Progenitor cell of endocrine pancreas (in vitro differentiated cells): ENCODE results near the gene TRAPPC8. TPM values are rescaled to one million over a fixed set of nuclear protein-coding genes. Genes with fewer than 3 reads are reported as not detected.
"Not testable (repeated sequence)": the region's sequence is repeated elsewhere in the genome, so short reads cannot be mapped to it uniquely, and the experiment has no call there.

Source experiments
- DNase-seq: peaks from one replicate; pipeline ENCODE4 v3.0.0; 2021; ENCODE audit warnings: low spot score; ENCODE audit not compliant: unreplicated experiment
- H3K27ac Mint-ChIP-seq: 2 replicates; pipeline ENCODE4 v1.8.0; 2021; ENCODE audit warnings: mild to moderate bottlenecking, moderate library complexity, mixed read lengths
- H3K27me3 Mint-ChIP-seq: 2 replicates; pipeline ENCODE4 v1.8.0; 2021; ENCODE audit warnings: mixed read lengths
- H3K36me3 Mint-ChIP-seq: 2 replicates; pipeline ENCODE4 v1.8.0; 2022; ENCODE audit warnings: mixed read lengths; ENCODE audit not compliant: insufficient read depth
- H3K4me1 Mint-ChIP-seq: 2 replicates; pipeline ENCODE4 v1.8.0; 2021; ENCODE audit warnings: low read depth, mixed read lengths
- H3K4me3 Mint-ChIP-seq: 2 replicates; pipeline ENCODE4 v1.8.0; 2021; ENCODE audit warnings: low read depth, mild to moderate bottlenecking, moderate library complexity, mixed read lengths
- H3K9me3 Mint-ChIP-seq: 2 replicates; pipeline ENCODE4 v1.8.0; 2021; ENCODE audit warnings: low read depth, mixed read lengths
- total RNA-seq: library from RNA; stranded (reverse); gene quantifications from 2 replicates; pipeline ENCODE4 v1.2.1, GENCODE V29; 2021
- TF ChIP-seq, protein P1 (sequence below): fragments of 200-600 bp; sonication (generic); IDR thresholded peaks from one replicate; pipeline ENCODE4 v1.5.0; 2021; ENCODE audit warnings: antibody characterized with exemption, mild to moderate bottlenecking; ENCODE audit not compliant: unreplicated experiment

The TRAPPC8 gene
- total RNA-seq, 1 donor from 2014 or later = 39.8 TPM

DNA sequence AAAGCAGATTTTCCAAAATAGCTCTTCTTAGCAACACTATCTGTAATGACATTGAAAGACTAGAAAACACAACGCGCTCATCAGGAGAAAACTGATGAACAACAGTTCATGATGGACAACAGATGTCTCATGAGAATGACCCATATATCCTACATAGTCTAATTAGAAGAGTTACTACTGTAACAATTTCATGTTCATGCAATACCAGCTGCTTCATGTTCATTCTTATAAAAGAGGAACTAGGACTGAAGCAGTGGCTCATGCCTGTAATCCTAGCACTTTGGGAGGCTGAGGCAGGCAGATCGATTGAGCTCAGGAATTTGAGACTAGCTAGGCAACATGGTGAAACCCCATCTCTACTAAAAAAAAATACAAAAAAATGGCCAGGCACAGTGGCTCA lies 22.7 kb downstream of the TRAPPC8 start:
- Mint-ChIP-seq H3K9me3 (no peaks in the 10 kb centered on the region), H3K4me1 (no peaks in the 10 kb centered on the region), H3K4me3 (no peak overlapping the region), H3K36me3 (peaks cover 18% of the 10 kb centered on the region), H3K27me3 (no peaks in the 10 kb centered on the region), H3K27ac (no peak overlapping the region)
- no peak for DNase-seq
- TF ChIP-seq, protein P1, sequence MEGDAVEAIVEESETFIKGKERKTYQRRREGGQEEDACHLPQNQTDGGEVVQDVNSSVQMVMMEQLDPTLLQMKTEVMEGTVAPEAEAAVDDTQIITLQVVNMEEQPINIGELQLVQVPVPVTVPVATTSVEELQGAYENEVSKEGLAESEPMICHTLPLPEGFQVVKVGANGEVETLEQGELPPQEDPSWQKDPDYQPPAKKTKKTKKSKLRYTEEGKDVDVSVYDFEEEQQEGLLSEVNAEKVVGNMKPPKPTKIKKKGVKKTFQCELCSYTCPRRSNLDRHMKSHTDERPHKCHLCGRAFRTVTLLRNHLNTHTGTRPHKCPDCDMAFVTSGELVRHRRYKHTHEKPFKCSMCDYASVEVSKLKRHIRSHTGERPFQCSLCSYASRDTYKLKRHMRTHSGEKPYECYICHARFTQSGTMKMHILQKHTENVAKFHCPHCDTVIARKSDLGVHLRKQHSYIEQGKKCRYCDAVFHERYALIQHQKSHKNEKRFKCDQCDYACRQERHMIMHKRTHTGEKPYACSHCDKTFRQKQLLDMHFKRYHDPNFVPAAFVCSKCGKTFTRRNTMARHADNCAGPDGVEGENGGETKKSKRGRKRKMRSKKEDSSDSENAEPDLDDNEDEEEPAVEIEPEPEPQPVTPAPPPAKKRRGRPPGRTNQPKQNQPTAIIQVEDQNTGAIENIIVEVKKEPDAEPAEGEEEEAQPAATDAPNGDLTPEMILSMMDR = no peak

DNA sequence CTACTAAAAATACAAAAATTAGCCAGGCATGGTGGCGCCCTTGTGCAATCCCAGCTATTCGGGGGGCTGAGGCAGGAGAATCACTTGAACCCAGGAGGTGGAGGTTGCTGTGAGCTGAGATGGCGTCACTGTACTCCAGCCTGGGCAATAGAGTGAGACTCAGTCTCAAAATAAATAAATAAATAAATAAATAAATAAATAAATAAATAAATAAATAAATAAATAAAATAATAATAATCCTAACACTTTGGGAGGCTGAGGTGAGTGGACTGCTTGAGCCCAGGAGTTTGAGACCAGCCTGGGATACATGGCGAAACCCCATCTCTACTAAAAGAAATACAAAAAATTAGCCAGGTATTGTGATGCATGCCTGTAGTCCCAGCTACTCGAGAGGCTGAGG lies 23.6 kb downstream of the TRAPPC8 start:
- H3K4me1 Mint-ChIP-seq, DNase-seq, H3K27me3 Mint-ChIP-seq, H3K9me3 Mint-ChIP-seq, H3K27ac Mint-ChIP-seq, H3K4me3 Mint-ChIP-seq: not testable (repeated sequence)
- H3K36me3 Mint-ChIP-seq = peaks cover 14% of the 10 kb centered on the region

DNA sequence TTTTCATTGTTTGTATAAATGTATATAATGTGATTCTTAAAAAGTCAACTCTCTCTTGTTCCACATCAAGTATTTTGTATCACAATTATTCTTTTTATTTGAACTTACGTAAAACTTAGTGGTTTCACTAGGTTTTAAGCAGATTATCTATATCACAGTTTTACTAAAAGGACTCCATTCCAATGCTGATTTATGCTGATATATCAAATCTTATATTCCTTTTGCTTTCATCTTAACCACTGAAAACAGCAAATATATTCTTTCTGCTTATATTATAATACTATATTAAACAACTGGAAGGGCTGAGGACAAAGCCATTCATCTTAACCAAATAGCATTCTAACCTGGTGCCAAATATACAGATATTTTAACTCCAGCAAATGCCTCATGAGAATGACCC lies 24.2 kb downstream of the TRAPPC8 start:
- H3K4me3 Mint-ChIP-seq = no peak overlapping the region
- TF ChIP-seq, protein P1 = no peak
- DNase-seq = no peak
- no peaks in the 10 kb centered on the region for H3K9me3 Mint-ChIP-seq
- no peaks in the 10 kb centered on the region for H3K4me1 Mint-ChIP-seq
- H3K27me3 Mint-ChIP-seq = no peaks in the 10 kb centered on the region
- H3K36me3 Mint-ChIP-seq = peaks cover 14% of the 10 kb centered on the region
- no peak overlapping the region for H3K27ac Mint-ChIP-seq

DNA sequence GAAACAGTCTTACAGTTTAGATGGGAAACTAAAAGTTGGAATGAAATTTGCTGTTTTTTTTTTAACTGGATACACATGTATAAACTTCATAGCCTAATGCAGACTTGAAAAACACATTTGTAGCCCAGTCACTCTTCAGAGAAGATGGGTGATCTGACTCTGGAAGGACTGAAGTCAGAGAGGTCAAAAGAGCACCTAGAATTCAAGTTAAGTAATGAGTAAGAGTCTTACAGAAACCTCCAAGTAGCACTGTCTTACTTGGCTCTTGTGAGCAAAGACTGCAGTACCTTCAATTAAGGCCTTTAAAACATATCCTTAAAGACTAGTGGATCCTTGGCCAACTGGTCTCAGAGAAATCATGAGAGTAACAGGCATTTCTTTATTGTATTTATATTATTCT lies 41.9 kb downstream of the TRAPPC8 start:
- TF ChIP-seq, protein P1 = no peak
- H3K36me3 Mint-ChIP-seq = peaks cover 17% of the 10 kb centered on the region
- H3K27me3 Mint-ChIP-seq = no peaks in the 10 kb centered on the region
- no peaks in the 10 kb centered on the region for H3K4me1 Mint-ChIP-seq
- H3K4me3 Mint-ChIP-seq = no peak overlapping the region
- no peaks in the 10 kb centered on the region for H3K9me3 Mint-ChIP-seq
- H3K27ac Mint-ChIP-seq = no peak overlapping the region
- no peak for DNase-seq

DNA sequence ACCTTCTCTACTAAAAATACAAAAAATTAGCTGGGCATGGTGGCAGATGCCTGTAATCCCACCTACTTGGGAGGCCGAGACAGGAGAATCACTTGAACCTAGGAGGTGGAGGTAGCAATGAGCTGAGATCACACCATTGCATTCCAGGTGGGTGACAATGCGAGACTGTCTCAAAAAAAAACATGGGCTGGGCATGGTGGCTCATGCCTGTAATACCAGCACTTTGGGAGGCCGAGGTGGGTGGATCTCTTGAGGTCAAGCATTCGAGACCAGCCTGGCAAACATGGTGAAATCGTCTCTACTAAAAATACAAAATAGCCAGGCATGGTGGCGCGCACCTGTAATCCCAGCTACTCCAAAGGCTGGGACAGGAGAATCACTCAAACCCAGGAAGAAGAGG lies 43.2 kb downstream of the TRAPPC8 start:
- not testable (repeated sequence) for H3K27me3 Mint-ChIP-seq, DNase-seq, H3K4me3 Mint-ChIP-seq, H3K27ac Mint-ChIP-seq, H3K4me1 Mint-ChIP-seq, H3K9me3 Mint-ChIP-seq
- peaks cover 20% of the 10 kb centered on the region for H3K36me3 Mint-ChIP-seq

DNA sequence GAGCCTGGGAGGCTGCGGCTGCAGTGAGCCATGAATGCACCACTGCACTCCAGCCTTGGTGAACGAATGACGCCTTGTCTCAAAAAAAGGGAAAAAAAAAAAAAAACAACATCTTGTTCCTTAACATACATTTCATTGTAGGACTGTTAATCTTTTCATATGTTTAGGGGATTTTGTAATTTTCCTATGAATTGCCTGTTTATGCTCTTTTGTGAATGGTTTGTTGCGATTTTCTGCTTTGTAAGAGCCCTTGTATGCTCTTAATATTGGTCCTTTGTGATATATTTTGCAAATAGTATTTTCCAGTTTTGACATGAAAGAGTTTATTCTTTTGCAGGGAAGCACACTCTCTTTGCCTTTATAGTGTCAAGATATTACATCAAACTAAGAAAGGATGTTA lies 50.0 kb downstream of the TRAPPC8 start:
- TF ChIP-seq, protein P1 = no peak
- no peaks in the 10 kb centered on the region for H3K27me3 Mint-ChIP-seq
- H3K4me3 Mint-ChIP-seq = no peak overlapping the region
- H3K36me3 Mint-ChIP-seq = peaks cover 20% of the 10 kb centered on the region
- no peaks in the 10 kb centered on the region for H3K4me1 Mint-ChIP-seq
- no peak for DNase-seq
- no peaks in the 10 kb centered on the region for H3K9me3 Mint-ChIP-seq
- H3K27ac Mint-ChIP-seq = peak overlapping the region; percentile 61
